Body of pancreas (tissue), 4 donors: ENCODE measurements around the gene TLCD2.

Experiments used
- POLR2A ChIP-seq, 3 donors: fragments of 450-650 bp; IDR thresholded peaks; one replicate each; pipeline ENCODE4 v1.6.1; 2016; ENCODE audit warnings: antibody characterized with exemption in 3 of 3, mild to moderate bottlenecking in 2 of 3
- TF ChIP-seq, protein P1 (sequence below), 7 experiments: fragments of 450-650 bp in 4 of 7; fragments of 200-600 bp in 3 of 7; sonication (generic) in 3 of 7; IDR thresholded peaks; one replicate each; pipeline ENCODE4 v1.5.1; 2016 to 2019; ENCODE audit warnings: antibody characterized with exemption in 7 of 7

DNA sequence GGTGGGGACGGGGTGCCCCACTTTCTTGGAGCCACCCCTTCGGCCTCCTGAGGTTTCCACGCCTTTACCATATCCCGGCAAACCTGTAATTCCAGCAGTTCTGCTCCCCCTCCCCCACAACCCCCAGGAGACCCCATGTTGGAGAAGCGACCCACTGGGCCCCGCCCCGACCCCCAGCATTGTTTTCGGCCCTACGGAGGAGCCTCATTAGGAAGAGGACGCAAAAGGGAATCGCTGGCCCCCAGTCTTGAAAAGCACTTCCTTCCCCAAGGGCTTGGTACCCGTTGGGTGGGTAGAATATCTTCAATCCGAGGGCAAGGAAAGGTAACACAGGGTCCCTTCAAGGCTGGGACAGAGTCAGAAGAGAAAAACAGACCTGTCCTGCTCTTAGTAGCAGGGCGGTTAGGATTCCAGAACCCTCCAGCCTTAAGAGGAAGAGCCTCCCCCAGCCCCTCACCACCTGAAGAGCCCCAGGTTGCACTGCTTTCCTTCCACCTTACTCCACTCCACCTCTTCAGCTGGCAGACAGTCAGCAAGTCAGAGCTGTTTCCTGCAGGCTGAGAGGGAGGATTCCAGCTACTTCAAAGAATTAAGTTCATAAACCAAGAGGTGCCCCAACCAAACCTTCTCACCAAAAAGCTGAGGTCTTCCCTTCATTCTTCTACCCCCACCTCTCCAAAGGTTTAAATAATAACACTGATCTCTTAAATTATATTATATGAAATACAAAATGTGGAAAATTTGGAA is 803 bp upstream of the TLCD2 start:
- TF ChIP-seq, protein P1, sequence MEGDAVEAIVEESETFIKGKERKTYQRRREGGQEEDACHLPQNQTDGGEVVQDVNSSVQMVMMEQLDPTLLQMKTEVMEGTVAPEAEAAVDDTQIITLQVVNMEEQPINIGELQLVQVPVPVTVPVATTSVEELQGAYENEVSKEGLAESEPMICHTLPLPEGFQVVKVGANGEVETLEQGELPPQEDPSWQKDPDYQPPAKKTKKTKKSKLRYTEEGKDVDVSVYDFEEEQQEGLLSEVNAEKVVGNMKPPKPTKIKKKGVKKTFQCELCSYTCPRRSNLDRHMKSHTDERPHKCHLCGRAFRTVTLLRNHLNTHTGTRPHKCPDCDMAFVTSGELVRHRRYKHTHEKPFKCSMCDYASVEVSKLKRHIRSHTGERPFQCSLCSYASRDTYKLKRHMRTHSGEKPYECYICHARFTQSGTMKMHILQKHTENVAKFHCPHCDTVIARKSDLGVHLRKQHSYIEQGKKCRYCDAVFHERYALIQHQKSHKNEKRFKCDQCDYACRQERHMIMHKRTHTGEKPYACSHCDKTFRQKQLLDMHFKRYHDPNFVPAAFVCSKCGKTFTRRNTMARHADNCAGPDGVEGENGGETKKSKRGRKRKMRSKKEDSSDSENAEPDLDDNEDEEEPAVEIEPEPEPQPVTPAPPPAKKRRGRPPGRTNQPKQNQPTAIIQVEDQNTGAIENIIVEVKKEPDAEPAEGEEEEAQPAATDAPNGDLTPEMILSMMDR (IDR thresholded peaks at IDR 0.05): no peak
- TF ChIP-seq POLR2A (IDR thresholded peaks at IDR 0.05): no peak
